NCI-H510A (cell line): Measurements from ENCODE around the gene MOGAT1.
A peak's percentile ranks its signal among the peaks of the same experiment; 100 is the strongest.
"Not testable (repeated sequence)": the region's sequence is repeated elsewhere in the genome, so short reads cannot be mapped to it uniquely, and the experiment has no call there.

Experiments used
- DNase-seq: peaks from one replicate; lab custom pipeline; 2025; lab: John Stamatoyannopoulos, UW

Gene MOGAT1

DNA sequence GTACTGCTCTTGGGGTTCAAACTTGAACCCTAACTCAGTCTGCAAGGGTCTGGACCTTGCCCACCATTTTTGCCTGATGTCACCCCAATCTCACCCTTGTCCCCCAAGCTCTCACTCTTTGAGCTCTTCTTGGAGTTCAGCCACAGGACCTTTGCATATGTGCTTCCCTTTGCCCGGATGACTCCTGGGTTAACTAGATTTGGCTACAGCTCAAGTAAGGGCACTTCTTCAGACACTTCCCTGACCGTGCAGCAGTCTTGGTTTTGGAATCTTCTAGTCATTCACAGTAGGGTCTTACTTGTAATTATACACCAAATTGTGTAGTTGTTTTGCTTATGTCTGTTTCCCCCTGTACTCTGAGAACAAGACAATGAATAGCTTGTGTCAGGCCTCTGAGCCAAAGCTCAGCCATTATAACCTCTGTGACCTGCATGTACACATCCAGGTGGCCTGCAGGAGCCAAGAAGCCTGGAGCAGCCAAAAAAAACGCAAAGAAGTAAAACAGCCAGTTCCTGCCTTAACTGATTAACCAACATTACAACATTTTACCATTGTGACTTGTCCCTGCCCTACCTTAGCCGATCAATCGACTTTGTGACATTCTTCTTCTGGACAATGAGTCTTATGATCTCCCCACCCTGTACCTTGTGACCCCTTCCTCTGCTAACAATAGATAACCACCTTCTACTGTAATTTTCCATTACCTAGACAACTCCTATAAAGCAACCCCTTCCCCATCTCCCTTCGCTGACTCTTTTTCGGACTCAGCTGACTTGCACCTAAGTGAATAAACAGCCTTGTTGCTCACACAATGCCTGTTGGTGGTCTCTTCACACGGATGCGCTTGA lies 1.0 kb upstream of the MOGAT1 start:
- DNase-seq = no peak

DNA sequence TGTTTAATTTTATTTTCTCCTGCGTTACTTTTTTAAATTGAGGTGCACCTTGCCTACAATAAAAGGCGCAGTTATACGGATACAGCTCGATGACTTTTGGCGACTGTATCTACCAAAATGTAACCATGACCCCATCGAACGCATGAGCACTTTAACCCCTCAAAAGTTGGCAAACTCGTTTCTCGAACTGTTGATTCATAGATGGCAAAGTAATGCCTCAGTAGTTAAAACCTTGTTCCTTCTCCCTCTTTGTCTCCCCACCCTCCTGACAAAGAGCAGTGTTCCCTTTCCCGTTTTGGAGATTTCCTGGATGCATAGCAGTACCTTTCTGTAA lies 577 bp downstream of the MOGAT1 start:
- no peak for DNase-seq

DNA sequence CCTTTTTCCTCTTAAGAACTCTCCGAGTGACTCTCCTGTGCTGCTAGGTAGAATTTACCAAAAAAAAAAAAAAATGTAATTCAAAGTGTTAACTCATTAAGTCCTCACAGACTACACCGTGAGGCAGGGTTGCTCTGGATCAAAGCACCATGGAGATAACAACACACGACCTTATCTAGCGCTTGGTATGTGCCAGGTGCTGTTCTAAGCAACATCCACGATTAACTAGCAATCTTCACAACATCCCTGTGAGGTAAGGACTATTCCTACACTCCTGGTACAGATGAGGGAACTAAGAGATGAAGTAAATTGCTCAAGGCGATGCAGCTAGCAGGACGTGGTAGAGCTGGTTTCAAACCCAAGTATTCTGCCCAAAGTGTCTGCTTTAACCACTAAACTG lies 1.8 kb downstream of the MOGAT1 start:
- no peak for DNase-seq

DNA sequence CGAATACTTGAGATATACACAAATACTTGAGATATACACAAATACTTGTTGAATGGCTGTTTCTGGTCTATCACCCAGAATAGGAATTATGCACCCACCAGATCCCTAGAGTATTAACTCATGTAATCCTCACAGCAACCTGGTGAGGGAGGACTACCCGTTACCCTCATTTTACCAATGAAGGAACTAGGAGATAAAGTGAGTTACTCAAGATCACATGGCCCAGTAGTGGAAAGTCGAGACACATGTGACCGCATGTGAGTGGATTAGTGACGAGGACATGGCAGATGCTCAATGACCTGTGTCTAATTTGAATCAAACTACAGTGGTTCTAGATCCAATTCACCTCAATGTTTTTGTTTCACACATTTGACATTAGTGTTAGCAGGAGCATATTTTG lies 2.4 kb downstream of the MOGAT1 start:
- DNase-seq = no peak

DNA sequence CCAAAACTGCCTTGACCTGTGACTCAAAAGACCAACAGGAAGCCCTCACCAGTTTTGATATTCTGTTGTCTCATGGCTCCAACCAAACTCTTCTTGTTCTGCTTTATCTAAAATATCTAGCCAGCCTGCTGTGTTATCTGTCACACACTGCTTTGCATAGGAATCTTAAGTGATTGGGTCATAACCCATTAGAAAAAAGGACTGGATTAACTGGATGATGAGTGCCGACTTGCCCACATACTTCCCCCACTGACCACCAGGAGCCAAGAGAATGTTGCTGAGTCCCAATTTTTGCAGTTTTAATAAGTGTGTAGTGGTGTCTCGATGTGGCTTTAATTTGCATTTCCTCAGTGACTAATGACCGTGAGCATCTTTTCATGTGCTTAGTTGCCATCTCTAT lies 6.5 kb downstream of the MOGAT1 start:
- no peak for DNase-seq

DNA sequence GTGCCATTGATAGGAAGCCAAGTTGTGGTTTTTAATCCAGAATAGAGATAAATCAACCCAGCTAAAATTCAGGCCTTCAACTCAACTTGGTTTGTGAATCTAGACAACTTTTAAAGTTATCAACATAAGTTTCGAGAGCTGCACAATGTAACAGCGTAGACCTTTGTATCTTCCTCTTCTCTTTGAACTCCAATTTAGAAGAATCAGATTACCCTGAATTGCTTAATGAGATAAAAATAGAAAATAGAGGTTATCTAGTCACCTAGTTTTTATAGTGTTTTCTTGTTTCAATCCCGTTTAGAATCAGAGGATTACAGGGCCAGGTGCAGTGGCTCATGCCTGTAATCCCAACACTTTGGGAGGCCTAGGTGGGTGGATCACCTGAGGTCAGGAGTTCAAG lies 12.3 kb downstream of the MOGAT1 start:
- no peak for DNase-seq

DNA sequence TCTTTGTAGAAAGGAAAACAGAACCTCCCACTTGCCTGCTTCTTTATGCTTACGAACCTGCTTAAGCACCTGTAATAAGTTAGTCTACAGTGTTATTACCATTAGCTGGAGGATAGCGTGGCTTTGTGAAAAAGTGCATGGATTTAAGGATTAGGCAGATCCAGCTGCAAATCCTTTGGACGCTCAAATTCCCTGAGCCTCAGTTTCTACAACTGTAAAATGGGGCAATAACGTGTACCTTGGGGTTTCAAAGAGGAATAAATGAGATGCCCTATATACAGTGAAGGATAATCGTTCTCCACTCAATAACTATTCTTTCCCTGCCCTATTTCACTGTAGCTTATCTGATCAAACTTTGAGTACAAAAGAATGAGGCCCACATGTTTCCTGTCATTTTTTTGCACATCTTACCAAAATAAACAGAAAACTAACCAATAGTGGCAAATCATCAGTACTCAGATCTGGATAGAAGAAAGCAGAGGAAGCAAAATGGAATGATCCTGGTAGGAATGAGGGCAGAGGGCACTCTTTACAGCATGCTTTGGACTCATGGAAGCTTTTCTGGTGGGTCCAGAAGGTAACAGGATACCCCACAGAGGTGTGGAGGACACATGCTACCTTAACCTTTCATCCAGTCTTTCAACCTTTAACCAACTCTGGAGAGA lies 14.8 kb downstream of the MOGAT1 start:
- no peak for DNase-seq

DNA sequence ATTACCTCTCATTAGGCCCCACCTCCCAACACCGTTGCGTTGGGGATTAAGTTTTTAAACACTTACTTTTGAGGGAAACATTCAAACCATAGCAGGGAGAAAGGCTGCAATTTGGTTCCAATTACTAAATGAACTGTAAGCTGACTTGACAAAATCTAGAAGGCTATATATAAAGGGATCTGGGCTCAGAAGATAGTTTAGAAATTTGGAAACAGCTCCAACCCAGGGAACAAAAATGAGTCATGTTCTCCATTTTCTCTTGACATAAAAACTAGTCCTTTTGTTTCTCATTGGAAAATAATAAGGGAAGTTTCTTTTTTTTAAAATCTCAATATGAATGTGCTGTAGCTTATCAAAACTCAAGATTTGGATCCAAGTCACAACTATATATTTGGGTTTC lies 17.5 kb downstream of the MOGAT1 start:
- no peak for DNase-seq

DNA sequence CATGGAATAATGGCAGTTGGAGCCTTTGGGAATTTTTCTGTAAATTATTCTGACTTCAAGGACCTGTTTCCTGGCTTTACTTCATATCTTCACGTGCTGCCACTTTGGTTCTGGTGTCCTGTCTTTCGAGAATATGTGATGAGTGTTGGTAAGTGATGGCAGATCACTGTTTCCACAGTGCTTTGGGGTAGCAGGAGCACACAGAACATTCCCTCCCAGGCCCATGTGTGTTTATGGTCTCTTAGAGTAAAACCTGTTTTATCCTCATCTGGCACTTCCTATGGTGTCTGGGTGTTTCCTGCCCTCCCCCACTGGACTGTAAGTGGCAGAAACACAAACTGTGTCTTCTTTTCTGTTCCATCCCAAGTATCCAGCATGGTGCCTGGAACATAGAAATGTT lies 17.9 kb downstream of the MOGAT1 start:
- no peak for DNase-seq

DNA sequence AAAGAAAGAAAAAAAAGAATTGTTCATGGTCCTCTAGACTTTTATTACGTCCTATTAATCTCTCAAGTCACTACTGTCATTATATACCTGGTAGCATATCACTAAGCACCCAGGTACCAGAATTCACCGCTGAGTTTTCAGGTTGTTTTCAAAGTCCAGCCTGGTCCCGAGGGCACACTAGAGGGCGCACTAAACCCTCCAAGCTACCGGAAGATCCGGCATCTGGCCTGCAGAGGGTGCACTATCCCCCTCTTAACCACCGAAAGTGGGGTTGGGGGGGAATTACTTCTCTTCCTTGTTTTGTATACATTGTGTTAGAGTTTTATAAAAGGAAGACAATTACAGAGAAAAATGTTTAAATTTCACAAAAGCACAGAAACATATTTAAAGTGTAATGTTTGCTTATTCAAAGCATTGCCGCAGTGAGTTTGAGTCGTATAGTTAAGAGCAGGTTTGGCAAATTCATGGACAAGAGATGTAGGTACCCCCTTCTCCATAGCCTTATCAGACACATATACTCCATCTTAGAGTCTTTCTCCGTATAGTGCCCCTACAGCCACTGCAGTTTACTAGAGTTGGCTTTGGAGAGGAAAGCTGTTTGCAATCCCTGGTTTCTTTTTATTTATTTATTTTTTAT lies 19.2 kb downstream of the MOGAT1 start:
- peak; percentile 42 for DNase-seq

DNA sequence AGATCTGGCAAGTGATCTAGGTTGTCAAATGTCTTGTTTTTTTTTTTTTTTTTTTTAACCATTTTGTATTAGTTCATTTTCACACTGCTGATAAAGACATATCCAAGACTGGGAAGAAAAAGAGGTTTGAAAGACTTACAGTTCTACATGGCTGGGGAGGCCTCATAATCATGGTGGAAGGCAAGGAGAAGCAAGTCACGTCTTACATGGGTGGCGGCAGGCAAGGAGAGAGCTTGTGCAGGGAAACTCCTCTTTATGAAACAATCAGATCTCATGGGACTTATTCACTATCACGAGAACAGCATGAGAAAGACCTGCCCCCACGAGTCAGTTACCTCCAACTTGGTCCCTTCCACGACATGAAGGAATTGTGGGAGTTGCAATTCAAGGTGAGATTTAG lies 22.0 kb downstream of the MOGAT1 start:
- not testable (repeated sequence) for DNase-seq

DNA sequence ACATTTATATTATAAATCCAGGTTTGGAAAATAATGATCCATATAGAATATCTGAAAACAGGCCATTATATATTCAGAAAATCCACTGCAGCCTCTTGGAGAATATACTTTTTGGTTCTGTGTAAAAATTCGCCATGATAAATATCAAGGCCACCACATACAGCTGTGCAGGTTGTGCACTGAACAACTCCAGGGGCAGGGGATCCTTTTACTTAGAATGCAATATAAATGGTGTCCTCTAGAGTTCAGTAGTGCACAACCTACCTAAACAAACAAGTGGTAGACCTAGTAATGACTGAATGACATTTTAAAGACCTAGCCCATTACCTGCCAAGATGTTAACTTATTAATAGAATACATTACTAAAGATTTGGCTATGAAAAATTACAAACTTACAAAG lies 22.4 kb downstream of the MOGAT1 start:
- DNase-seq = no peak

DNA sequence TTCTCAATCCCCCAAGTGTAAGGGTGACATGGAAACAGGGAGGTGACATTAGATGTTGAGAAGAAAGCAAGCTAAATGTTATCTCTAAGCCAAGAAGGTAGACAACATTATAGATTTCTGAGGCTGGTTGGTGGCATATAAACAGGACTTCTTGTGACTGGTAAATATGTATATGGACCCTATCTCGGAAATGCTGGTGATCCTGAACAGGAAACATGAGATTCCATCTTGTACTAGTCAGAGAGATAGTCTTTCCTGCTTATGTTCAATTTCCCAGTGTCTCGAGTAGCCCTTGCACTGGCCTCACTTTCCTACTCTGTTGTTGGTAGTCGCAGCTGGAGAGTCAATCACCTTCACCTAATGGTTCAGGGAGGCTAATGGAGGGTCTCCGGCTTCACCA lies 26.8 kb downstream of the MOGAT1 start:
- DNase-seq = no peak

DNA sequence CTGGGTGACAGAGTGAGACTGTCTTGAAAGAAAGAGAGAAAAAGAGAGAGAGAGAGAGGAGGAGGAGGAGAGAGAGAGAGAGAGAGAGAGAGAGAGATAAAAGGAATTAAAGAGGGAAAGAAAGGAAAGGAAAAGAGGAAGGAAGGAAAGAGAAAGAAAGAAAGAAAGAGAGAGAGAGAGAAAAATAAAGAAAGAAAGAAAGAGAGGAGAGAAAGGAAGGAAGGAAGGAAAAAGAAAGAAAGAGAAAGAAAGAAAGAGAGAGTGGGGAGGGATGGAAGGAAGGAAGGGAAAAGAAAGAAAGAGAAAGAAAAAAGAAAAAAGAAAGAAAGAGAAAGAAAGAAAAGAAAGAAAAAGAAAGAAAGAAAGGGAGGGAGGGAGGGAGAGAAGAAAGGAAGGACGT lies 29.8 kb downstream of the MOGAT1 start:
- no peak for DNase-seq

DNA sequence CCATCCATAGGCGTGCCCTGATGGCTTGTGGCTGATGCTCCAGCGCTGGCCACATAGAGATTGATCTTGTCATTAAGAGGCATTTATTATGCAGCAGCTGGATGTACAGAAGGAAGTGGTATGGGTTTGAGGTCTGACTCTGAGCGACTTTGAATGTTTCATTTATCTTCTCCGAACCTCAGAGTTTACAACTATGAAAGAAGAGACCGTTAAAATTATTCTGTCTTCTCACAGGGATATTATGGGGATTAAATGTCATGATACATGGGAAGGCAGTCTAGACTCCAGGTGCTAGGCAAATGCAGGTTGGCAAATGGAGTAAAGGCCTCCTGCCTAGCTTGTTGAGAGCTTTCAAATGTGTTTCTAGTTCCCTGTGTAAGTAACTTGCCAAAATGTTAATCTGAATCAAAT lies 30.3 kb downstream of the MOGAT1 start:
- DNase-seq = no peak

DNA sequence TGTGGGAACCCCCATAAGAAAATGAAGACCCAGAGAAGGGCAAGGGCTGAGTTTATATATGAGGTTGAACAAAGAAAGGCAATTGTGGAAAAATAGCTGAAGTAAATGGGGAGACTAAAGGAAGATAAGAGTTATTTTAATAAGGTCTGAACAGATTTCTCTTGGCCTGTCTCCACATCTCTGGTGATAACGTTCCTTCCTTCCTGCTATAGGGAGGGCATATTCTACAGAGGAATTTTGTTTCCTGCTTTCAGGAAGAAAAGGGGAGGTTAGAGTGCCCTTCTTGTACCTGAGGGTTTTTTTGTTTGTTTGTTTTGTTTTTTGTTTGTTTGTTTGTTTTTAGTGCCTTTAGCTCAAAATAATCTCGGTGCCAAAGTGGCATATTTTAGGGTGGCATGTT lies 31.6 kb downstream of the MOGAT1 start:
- no peak for DNase-seq

DNA sequence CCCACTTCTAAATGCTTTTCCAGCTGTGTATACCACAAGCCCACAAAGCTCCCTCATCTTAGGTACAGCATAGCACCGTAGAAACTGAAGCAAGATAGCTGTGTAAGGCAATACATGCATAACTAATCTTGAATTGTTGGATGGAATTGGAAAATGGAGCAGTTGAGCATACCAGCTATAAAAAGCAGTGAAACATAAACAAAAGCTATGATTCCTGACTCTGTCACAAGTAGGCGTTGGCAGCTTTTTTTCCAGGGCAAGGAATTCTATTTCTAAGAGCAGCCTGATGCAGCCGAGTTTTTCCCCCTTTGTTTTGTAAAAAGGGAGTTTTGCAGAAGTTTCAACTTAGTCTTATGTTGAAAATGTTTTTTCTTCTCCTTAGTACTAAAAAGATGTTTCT lies 32.4 kb downstream of the MOGAT1 start:
- no peak for DNase-seq

DNA sequence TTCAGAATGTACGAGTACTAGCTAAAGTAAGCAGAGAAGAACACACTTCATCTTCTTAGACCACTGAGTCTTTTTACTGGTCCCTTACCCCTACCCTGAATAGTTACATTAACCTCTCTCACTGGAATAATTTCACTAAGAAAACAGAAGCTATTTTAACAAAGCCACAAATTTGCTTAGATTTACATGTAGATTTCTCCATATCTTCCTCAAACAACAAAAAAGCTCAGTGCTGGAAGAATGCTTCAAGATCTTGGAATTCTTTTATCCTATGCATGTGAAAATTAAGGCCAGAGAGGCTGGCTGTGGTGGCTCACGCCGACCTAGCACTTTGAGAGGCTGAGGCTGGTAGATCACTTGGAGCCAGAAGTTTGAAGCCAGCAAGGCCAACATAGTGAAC lies 35.2 kb downstream of the MOGAT1 start:
- DNase-seq = no peak

DNA sequence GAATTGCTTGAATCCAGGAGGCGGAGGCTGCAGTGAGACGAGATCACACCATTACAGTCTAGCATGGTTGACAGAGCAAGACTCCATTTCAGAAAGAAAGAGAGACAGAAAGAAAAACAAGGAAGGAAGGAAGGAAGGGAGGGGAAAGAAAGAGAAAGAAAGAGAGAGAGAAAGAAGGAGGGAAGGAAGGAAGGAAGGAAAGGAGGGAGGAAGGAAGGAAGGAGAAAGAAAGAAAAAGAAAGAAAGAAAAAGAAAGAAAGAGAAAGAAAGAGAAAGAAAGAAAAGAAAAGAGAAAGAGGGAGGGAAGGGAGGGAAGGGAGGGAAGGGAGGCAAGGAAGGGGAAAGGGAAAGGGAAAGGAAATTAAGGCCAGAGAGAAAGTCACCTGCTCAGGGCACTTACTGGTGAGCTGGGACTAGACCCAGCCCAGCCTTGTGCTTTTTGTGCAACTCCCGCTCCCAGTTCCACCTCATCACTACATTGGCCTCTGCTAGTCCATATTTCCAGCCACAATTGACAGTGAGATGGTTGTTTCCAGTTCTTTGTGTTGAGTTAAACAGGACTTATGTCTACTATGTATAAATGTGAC lies 35.7 kb downstream of the MOGAT1 start:
- no peak for DNase-seq

DNA sequence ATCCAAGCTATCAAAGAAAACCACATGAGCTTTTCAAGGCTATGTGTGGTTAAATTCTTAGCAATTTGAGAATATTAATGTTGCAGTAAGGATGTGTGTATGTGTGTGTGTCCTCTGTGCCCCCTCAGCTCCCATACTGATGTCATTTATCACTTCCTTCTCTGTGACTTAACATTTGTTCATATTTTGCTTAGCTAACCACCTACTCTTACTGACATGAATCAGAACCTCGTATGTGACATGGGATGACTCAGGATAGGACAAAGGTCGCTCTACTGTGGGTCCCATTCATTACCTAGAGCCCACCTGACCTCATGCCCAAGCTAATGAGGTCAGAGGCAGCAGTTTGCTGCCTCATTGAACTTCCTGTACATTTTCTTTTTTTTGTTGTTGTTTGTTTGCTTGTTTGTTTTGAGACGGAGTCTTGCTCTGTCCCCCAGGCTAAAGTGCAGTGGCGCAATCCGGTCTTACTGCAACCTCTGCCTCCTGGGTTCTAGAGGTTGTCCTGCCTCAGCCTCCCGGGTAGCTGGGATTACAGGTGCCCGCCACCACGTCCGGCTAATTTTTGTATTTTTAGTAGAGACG lies 36.3 kb downstream of the MOGAT1 start:
- DNase-seq = no peak

DNA sequence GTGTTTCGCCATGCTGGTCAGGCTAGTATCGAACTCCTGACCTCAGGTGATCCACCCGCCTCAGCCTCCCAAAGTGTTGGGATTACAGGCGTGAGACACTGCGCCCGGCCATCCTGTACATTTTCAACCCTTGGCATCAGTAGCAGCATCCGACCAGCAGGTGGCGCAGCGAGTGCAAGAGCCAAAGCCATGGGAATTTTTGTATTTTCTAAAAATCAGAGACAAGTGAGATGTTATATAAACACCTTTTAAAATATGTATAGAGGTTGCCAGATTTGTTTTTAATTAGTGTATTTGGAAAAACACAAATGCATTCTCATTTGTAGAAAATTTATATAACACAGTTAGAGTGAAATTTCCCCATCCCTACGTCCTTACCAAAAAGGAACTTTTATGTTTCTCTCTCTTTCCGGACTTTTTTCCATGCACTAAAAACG lies 36.8 kb downstream of the MOGAT1 start:
- peak; percentile 24 for DNase-seq

DNA sequence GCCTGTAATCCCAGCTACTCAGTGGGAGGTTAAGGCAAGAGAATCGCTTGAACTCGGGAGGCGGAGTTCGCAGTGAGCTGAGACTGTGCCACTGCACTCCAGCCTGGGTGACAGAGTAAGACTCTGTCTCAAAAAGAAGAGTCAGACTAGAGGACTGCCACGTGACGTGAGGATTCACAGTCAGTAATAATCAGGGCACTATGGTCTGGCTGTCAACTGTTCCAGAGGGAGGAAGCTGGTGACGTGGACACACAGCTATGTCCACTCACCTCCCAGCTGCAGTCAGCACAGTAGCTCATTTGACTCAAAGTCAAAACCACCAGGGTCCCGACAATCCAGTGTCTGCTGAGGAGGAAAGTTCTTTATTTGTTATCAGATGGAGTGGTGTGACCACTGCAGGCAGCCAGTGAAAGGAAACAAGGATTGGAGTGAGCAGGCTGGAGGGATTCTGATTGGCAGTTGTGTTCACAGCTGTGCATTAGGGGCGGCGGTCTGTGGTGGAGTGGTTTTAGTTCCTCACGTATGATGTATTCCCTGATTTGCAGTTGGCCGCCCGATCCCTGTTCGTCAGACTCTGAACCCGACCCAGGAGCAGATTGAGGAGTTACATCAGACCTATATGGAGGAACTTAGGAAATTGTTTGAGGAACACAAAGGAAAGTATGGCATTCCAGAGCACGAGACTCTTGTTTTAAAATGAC lies 37.9 kb downstream of the MOGAT1 start:
- peak; percentile 79 for DNase-seq
